Measurements from ENCODE around the gene LEMD1. TPM values are rescaled to one million over a fixed set of nuclear protein-coding genes. Genes with fewer than 3 reads are reported as not detected.
"Not testable (repeated sequence)": the region's sequence is repeated elsewhere in the genome, so short reads cannot be mapped to it uniquely, and the experiment has no call there.

The LEMD1 gene
- total RNA-seq, 1 donor from 2014 or later = not detected

GRCh38 chr1:205377355-205377754 lies 44.5 kb downstream of the LEMD1 start:
- Mint-ChIP-seq H3K27ac (no peak overlapping the region), H3K4me1 (ENCODE audit: low read depth) (peaks cover 16% of the 10 kb centered on the region), H3K27me3 (ENCODE audit: insufficient read depth) (peaks cover 39% of the 10 kb centered on the region), H3K9me3 (no peaks in the 10 kb centered on the region), H3K36me3 (ENCODE audit: low read depth) (no peaks in the 10 kb centered on the region), H3K4me3 (no peak overlapping the region)
- DNase-seq (ENCODE audit: low spot score) = no peak
- intact Hi-C loops (cut with micrococcal nuclease) = no loop called here

- Mint-ChIP-seq H3K27me3 (ENCODE audit: insufficient read depth) (peaks cover 39% of the 10 kb centered on the region), H3K36me3 (ENCODE audit: low read depth) (no peaks in the 10 kb centered on the region), H3K4me3 (no peak overlapping the region), H3K27ac (no peak overlapping the region), H3K4me1 (ENCODE audit: low read depth) (peaks cover 16% of the 10 kb centered on the region), H3K9me3 (no peaks in the 10 kb centered on the region)
- intact Hi-C loops (cut with micrococcal nuclease) = no loop called here
- no peak for DNase-seq (ENCODE audit: low spot score)
Measured at GRCh38 chr1:205376739-205377138, 45.1 kb downstream of the LEMD1 start.

- Mint-ChIP-seq H3K27ac (no peak overlapping the region), H3K36me3 (ENCODE audit: low read depth) (no peaks in the 10 kb centered on the region), H3K27me3 (ENCODE audit: insufficient read depth) (peaks cover 39% of the 10 kb centered on the region), H3K4me3 (no peak overlapping the region), H3K4me1 (ENCODE audit: low read depth) (peaks cover 16% of the 10 kb centered on the region), H3K9me3 (no peaks in the 10 kb centered on the region)
- no peak for DNase-seq (ENCODE audit: low spot score)
- intact Hi-C loops (cut with micrococcal nuclease) = no loop called here
Measured at GRCh38 chr1:205375835-205376545, 45.9 kb downstream of the LEMD1 start.

GRCh38 chr1:205374210-205375078 lies 47.4 kb downstream of the LEMD1 start:
- Mint-ChIP-seq H3K4me1 (ENCODE audit: low read depth) (peaks cover 16% of the 10 kb centered on the region), H3K4me3 (no peak overlapping the region), H3K9me3 (no peaks in the 10 kb centered on the region), H3K27me3 (ENCODE audit: insufficient read depth) (peaks cover 43% of the 10 kb centered on the region), H3K36me3 (ENCODE audit: low read depth) (no peaks in the 10 kb centered on the region), H3K27ac (no peak overlapping the region)
- intact Hi-C loops (cut with micrococcal nuclease) = no loop called here
- DNase-seq (ENCODE audit: low spot score) = no peak

GRCh38 chr1:205373798-205374175 lies 48.1 kb downstream of the LEMD1 start:
- Mint-ChIP-seq H3K27ac (no peak overlapping the region), H3K36me3 (ENCODE audit: low read depth) (no peaks in the 10 kb centered on the region), H3K27me3 (ENCODE audit: insufficient read depth) (peaks cover 38% of the 10 kb centered on the region), H3K4me1 (ENCODE audit: low read depth) (peaks cover 16% of the 10 kb centered on the region), H3K4me3 (no peak overlapping the region), H3K9me3 (no peaks in the 10 kb centered on the region)
- DNase-seq (ENCODE audit: low spot score) = no peak
- intact Hi-C loops (cut with micrococcal nuclease) = no loop called here

- H3K27ac Mint-ChIP-seq = no peak overlapping the region
- DNase-seq (ENCODE audit: low spot score) = no peak
- H3K9me3 Mint-ChIP-seq = no peaks in the 10 kb centered on the region
- intact Hi-C loops (cut with micrococcal nuclease) = no loop called here
- H3K27me3 Mint-ChIP-seq (ENCODE audit: insufficient read depth) = peaks cover 38% of the 10 kb centered on the region
- peaks cover 16% of the 10 kb centered on the region for H3K4me1 Mint-ChIP-seq (ENCODE audit: low read depth)
- no peak overlapping the region for H3K4me3 Mint-ChIP-seq
- no peaks in the 10 kb centered on the region for H3K36me3 Mint-ChIP-seq (ENCODE audit: low read depth)
Measured at GRCh38 chr1:205373022-205373797, 48.6 kb downstream of the LEMD1 start.

- intact Hi-C loops (cut with micrococcal nuclease) = no loop called here
- no peak for DNase-seq (ENCODE audit: low spot score)
- H3K4me1 Mint-ChIP-seq (ENCODE audit: low read depth) = peaks cover 16% of the 10 kb centered on the region
Measured at GRCh38 chr1:205371871-205372660, 49.8 kb downstream of the LEMD1 start.

GRCh38 chr1:205370780-205371179 lies 51.1 kb downstream of the LEMD1 start:
- no peak for DNase-seq (ENCODE audit: low spot score)
- H3K36me3 Mint-ChIP-seq (ENCODE audit: low read depth) = no peaks in the 10 kb centered on the region
- no peaks in the 10 kb centered on the region for H3K9me3 Mint-ChIP-seq
- H3K4me3 Mint-ChIP-seq = no peak overlapping the region
- H3K4me1 Mint-ChIP-seq (ENCODE audit: low read depth) = peaks cover 16% of the 10 kb centered on the region
- intact Hi-C loops (cut with micrococcal nuclease) = no loop called here
- peaks cover 36% of the 10 kb centered on the region for H3K27me3 Mint-ChIP-seq (ENCODE audit: insufficient read depth)
- H3K27ac Mint-ChIP-seq = no peak overlapping the region

More at GRCh38 chr1:205371871-205372660, 49.8 kb downstream of the LEMD1 start:
- no peak overlapping the region for H3K4me3 Mint-ChIP-seq
- H3K9me3 Mint-ChIP-seq = no peaks in the 10 kb centered on the region
- peaks cover 35% of the 10 kb centered on the region for H3K27me3 Mint-ChIP-seq (ENCODE audit: insufficient read depth)
- H3K27ac Mint-ChIP-seq = no peak overlapping the region
- no peaks in the 10 kb centered on the region for H3K36me3 Mint-ChIP-seq (ENCODE audit: low read depth)

GRCh38 chr1:205369701-205370123 lies 52.1 kb downstream of the LEMD1 start:
- H3K27ac Mint-ChIP-seq = no peak overlapping the region
- H3K27me3 Mint-ChIP-seq (ENCODE audit: insufficient read depth) = peaks cover 34% of the 10 kb centered on the region
- intact Hi-C loops (cut with micrococcal nuclease) = no loop called here
- H3K9me3 Mint-ChIP-seq = no peaks in the 10 kb centered on the region
- H3K36me3 Mint-ChIP-seq (ENCODE audit: low read depth) = no peaks in the 10 kb centered on the region
- no peak overlapping the region for H3K4me3 Mint-ChIP-seq
- peaks cover 16% of the 10 kb centered on the region for H3K4me1 Mint-ChIP-seq (ENCODE audit: low read depth)
- no peak for DNase-seq (ENCODE audit: low spot score)

GRCh38 chr1:205368478-205368877 lies 53.4 kb downstream of the LEMD1 start:
- H3K9me3 Mint-ChIP-seq = no peaks in the 10 kb centered on the region
- DNase-seq (ENCODE audit: low spot score) = no peak
- peaks cover 3% of the 10 kb centered on the region for H3K4me1 Mint-ChIP-seq (ENCODE audit: low read depth)
- intact Hi-C loops (cut with micrococcal nuclease) = no loop called here
- peaks cover 30% of the 10 kb centered on the region for H3K27me3 Mint-ChIP-seq (ENCODE audit: insufficient read depth)
- no peaks in the 10 kb centered on the region for H3K36me3 Mint-ChIP-seq (ENCODE audit: low read depth)
- H3K4me3 Mint-ChIP-seq = no peak overlapping the region
- no peak overlapping the region for H3K27ac Mint-ChIP-seq

- H3K27ac Mint-ChIP-seq = no peak overlapping the region
- no peak for DNase-seq (ENCODE audit: low spot score)
- H3K4me3 Mint-ChIP-seq = no peak overlapping the region
- intact Hi-C loops (cut with micrococcal nuclease) = no loop called here
- H3K4me1 Mint-ChIP-seq (ENCODE audit: low read depth) = no peaks in the 10 kb centered on the region
- H3K9me3 Mint-ChIP-seq = no peaks in the 10 kb centered on the region
- no peaks in the 10 kb centered on the region for H3K36me3 Mint-ChIP-seq (ENCODE audit: low read depth)
- peaks cover 31% of the 10 kb centered on the region for H3K27me3 Mint-ChIP-seq (ENCODE audit: insufficient read depth)
Measured at GRCh38 chr1:205365945-205366463, 55.9 kb downstream of the LEMD1 start.

GRCh38 chr1:205365086-205365485 lies 56.8 kb downstream of the LEMD1 start:
- DNase-seq (ENCODE audit: low spot score); H3K9me3 Mint-ChIP-seq; H3K36me3 Mint-ChIP-seq (ENCODE audit: low read depth); H3K27ac Mint-ChIP-seq; H3K4me3 Mint-ChIP-seq; H3K4me1 Mint-ChIP-seq (ENCODE audit: low read depth); intact Hi-C loops (cut with micrococcal nuclease): not testable (repeated sequence)
- H3K27me3 Mint-ChIP-seq (ENCODE audit: insufficient read depth) = peaks cover 26% of the 10 kb centered on the region

Measured in activated T-helper 1 cell treated with anti-CD3 and anti-CD28 coated beads, Interleukin-12 subunit alpha, Interleukin-12 subunit beta, Interleukin-2, Interleukin-4 antibody, amounts not matched to agents 30 ng/mL and 10 ng/mL and 1 ng/mL, durations not matched to agents 14 hours and 24 hours and 36 hours (primary cell).